GM12878 (cell line): Measurements from ENCODE around the gene MEIS2. TPM values are rescaled to one million over a fixed set of nuclear protein-coding genes. Genes with fewer than 3 reads are reported as not detected.

Experiments
- ATAC-seq: fragments of 200-7000 bp; cut with Tn5 transposase; 3 replicates; pipeline ENCODE4 v1.9.1; 2020; ENCODE audit warnings: mild to moderate bottlenecking, moderate library complexity
- BruUV-seq: library from RNA; stranded (reverse); fragments of 400-500 nt; replicated peaks from 2 replicates; lab custom pipeline; 2021; lab: Mats Ljungman, UMichigan
- CTCF ChIA-PET: fragments of 300-600 bp; sonication (Branson Sonifier 250); formaldehyde crosslinking; extraction: SDS; loops from one replicate; lab custom pipeline; 2021; ENCODE audit warnings: inconsistent platforms; lab: Yijun Ruan, JAX
- POLR2A ChIA-PET: fragments of 350-600 bp; formaldehyde crosslinking; extraction: SDS; loops from one replicate; lab custom pipeline; 2021; ENCODE audit warnings: inconsistent platforms; lab: Charles Lee
- RAD21 ChIA-PET: fragments of 300-600 bp; sonication (Branson Sonifier 250); formaldehyde crosslinking; loops from one replicate; lab custom pipeline; 2023; ENCODE audit warnings: antibody characterized with exemption; ENCODE audit not compliant: unreplicated experiment; lab: Charles Lee
- SMC1A ChIA-PET: fragments of 300-600 bp; sonication (Branson Sonifier 250); formaldehyde crosslinking; loops from one replicate; lab custom pipeline; 2023; ENCODE audit not compliant: unreplicated experiment, uncharacterized antibody; lab: Charles Lee
- DNase-seq: peaks from one replicate; pipeline ENCODE4 v3.0.0-alpha.2; 2011; ENCODE audit warnings: low read depth, low spot score
- FAIRE-seq: peaks from 3 replicates; lab custom pipeline; 2011; peaks lifted over from hg19 to GRCh38; lab: Jason Lieb, UNC
- H2AFZ ChIP-seq: 2 replicates; pipeline ENCODE4 v1.6.0; 2011; ENCODE audit warnings: low read depth, low read length, control low read depth; ENCODE audit not compliant: control insufficient read depth
- H3K27ac ChIP-seq: 2 replicates; pipeline ENCODE4 v1.5.1; 2011; ENCODE audit warnings: control low read depth; ENCODE audit not compliant: control insufficient read depth, insufficient read depth
- H3K27me3 ChIP-seq, 2 experiments: replicated peaks in 1 of 2; 2 replicates each; pipeline versions ENCODE4 v1.6.0 to v1.6.1; 2011; ENCODE audit warnings: low read length in 1 of 2; ENCODE audit not compliant: control insufficient read depth in 2 of 2, insufficient read depth in 2 of 2
- H3K36me3 ChIP-seq, 2 experiments: 2 replicates each; pipeline ENCODE4 v1.5.1; 2011; ENCODE audit warnings: low read length in 1 of 2; ENCODE audit not compliant: control insufficient read depth in 2 of 2, insufficient read depth in 2 of 2
- H3K4me1 ChIP-seq: 2 replicates; pipeline ENCODE4 v1.6.1; 2011; ENCODE audit warnings: mild to moderate bottlenecking, low read length, moderate library complexity, mixed read lengths; ENCODE audit not compliant: control insufficient read depth, insufficient read depth
- H3K4me2 ChIP-seq: 2 replicates; pipeline ENCODE4 v1.6.0; 2011; ENCODE audit warnings: control low read depth; ENCODE audit not compliant: control insufficient read depth, insufficient read depth
- H3K4me3 ChIP-seq: fragments of 200-600 bp; sonication (generic); 2 replicates; pipeline ENCODE4 v1.5.1; 2016
- H3K79me2 ChIP-seq: 2 replicates; pipeline ENCODE4 v1.6.0; 2011; ENCODE audit warnings: low read length; ENCODE audit not compliant: control insufficient read depth, insufficient read depth
- H3K9ac ChIP-seq: 2 replicates; pipeline ENCODE4 v1.8.0; 2011; ENCODE audit warnings: low read length, control low read depth, mixed read lengths; ENCODE audit not compliant: control insufficient read depth, insufficient read depth
- H3K9me3 ChIP-seq: replicated peaks from 3 replicates; pipeline ENCODE4 v1.5.1; 2011; ENCODE audit warnings: mild to moderate bottlenecking, low read length; ENCODE audit not compliant: control insufficient read depth, insufficient read depth
- H4K20me1 ChIP-seq: 2 replicates; pipeline ENCODE4 v1.6.0; 2011; ENCODE audit not compliant: control insufficient read depth, insufficient read depth
- IKZF2 ChIP-seq, 2 experiments: fragments of 450-650 bp; IDR thresholded peaks; 2 replicates each; pipeline ENCODE4 v1.6.1; 2017; ENCODE audit warnings: mild to moderate bottlenecking in 2 of 2, moderate library complexity in 2 of 2
- POU2F2 ChIP-seq: IDR thresholded peaks from 3 replicates; pipeline ENCODE4 v1.6.1; 2011; ENCODE audit warnings: low read depth, mild to moderate bottlenecking, low read length, borderline replicate concordance
- WGBS: methylation state at CpG from one replicate; pipeline ENCODE4 v1.1.6; 2016; ENCODE audit warnings: low lambda C conversion rate; ENCODE audit not compliant: insufficient replicate concordance, insufficient coverage; ENCODE audit errors: missing lambda C conversion rate; 5-methylcytosine and 5-hydroxymethylcytosine counted together
- in situ Hi-C: fragments of 300-500 bp; cut with MboI; formaldehyde crosslinking; loops from 9 replicates; pipeline ENCODE4 v1.14.3; 2018; ENCODE audit warnings: mixed read lengths
- intact Hi-C: fragments of 100-400 bp; cut with micrococcal nuclease; formaldehyde crosslinking; loops from one replicate; pipeline ENCODE4 v1.14.2; 2022; ENCODE audit not compliant: unreplicated experiment
- polyA plus RNA-seq, 11 experiments: library from polyadenylated mRNA; depleted of rRNA in 4 of 11; unstranded in 6 of 11; stranded (reverse) in 5 of 11; fragments of >200 nt; fragmentation: Nextera tagmentation in 4 of 11; fragmentation: Illumina TruSeq in 1 of 11; extraction: Ambion mirVana in 4 of 11; extraction: Trizol in 1 of 11; gene quantifications; 1 replicate in 1 of 11; 2 replicates in 10 of 11; pipeline versions ENCODE4 v1.2.1 to v1.2.3, GENCODE V29; 2011 to 2016; ENCODE audit warnings: inconsistent platforms in 2 of 11, missing spikeins in 2 of 11, low read depth in 1 of 11
- total RNA-seq, 4 experiments: library from RNA; depleted of rRNA in 3 of 4; stranded (reverse); fragments of >200 nt in 3 of 4; fragmentation: Illumina TruSeq in 1 of 4; extraction: Trizol in 1 of 4; gene quantifications; 2 replicates each; pipeline versions ENCODE4 v1.2.1 to v1.2.3, GENCODE V29; 2013 to 2021
- TF ChIP-seq, protein P1 (sequence below): fragments of 450-650 bp; IDR thresholded peaks from 2 replicates; pipeline ENCODE4 v1.6.1; 2017; ENCODE audit warnings: borderline replicate concordance
- TF ChIP-seq, protein P2 (sequence below): fragments of 450-650 bp; formaldehyde crosslinking; IDR thresholded peaks from 2 replicates; pipeline ENCODE4 v1.4.0; 2020; ENCODE audit warnings: mild to moderate bottlenecking, moderate library complexity

MEIS2 gene
- total and polyA plus RNA-seq, 10 of the 15 experiments (the other 5 are each of a cell fraction or from before 2014, with no cell fraction given): 9.2 to 54.0 (median 20.4) TPM

DNA sequence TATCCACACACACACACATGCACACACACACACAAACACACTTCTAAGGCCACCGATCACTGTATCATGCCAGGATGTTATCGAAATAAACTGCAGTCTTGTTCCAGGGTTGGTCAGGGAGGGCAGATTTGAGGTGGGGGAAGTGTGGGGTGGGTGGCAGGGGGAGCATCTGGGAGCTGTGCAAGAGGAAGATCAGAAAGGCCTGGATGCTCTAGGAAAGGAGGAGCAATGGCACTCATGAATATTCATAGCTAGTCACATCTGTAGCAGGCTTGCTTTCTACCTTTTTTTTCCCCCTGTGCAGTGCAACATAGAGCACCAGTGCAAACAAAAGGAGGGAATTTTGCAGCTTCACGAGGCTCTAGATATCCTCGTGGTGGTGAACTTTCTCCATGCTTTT is 84.9 kb downstream of the MEIS2 start:
- WGBS: 36% methylated on average over 4 of the region's 4 CpGs
- Histone ChIP-seq H3K27me3 (no peaks in the 10 kb centered on the region), H4K20me1 (no peaks in the 10 kb centered on the region), H3K36me3 (no peaks in the 10 kb centered on the region), H3K4me2 (peak overlapping the region; percentile 56), H3K4me1 (peaks cover 19% of the 10 kb centered on the region), H3K4me3 (no peak overlapping the region), H3K9ac (no peak overlapping the region), H3K9me3 (no peaks in the 10 kb centered on the region; the same call in 2 of the 3 replicates), H3K27ac (0 out of 2 replicates have a peak overlapping the region, but pooled peaks have one; percentile 19), H2AFZ (no peak overlapping the region), H3K79me2 (no peaks in the 10 kb centered on the region; the same call in 1 of the 2 replicates)
- intact Hi-C loops (loop anchor here (2.0 to 10.0 kb wide), 2 partner anchors 85 to 131 kb away; partner anchors contain the start of gene MEIS2), in situ Hi-C loops (no loop called here)
- DNase-seq (no peak), ATAC-seq (peak; percentile 30), FAIRE-seq (no peak)
- no TSS peak for BruUV-seq
- SMC1A ChIA-PET: interaction anchor here (1.0 to 2.5 kb wide), 12 partner anchors 9 to 90 kb away, joined by 3 to 13 read pairs (median 5); no protein-coding TSS in a partner anchor
- CTCF ChIA-PET: interaction anchor here (0.7 to 1.4 kb wide), 5 partner anchors 33 to 80 kb away, joined by 3 to 5 read pairs (median 3); no protein-coding TSS in a partner anchor
- TF ChIP-seq, protein P1, sequence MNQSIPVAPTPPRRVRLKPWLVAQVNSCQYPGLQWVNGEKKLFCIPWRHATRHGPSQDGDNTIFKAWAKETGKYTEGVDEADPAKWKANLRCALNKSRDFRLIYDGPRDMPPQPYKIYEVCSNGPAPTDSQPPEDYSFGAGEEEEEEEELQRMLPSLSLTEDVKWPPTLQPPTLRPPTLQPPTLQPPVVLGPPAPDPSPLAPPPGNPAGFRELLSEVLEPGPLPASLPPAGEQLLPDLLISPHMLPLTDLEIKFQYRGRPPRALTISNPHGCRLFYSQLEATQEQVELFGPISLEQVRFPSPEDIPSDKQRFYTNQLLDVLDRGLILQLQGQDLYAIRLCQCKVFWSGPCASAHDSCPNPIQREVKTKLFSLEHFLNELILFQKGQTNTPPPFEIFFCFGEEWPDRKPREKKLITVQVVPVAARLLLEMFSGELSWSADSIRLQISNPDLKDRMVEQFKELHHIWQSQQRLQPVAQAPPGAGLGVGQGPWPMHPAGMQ: no peak
- TF ChIP-seq, protein P2, sequence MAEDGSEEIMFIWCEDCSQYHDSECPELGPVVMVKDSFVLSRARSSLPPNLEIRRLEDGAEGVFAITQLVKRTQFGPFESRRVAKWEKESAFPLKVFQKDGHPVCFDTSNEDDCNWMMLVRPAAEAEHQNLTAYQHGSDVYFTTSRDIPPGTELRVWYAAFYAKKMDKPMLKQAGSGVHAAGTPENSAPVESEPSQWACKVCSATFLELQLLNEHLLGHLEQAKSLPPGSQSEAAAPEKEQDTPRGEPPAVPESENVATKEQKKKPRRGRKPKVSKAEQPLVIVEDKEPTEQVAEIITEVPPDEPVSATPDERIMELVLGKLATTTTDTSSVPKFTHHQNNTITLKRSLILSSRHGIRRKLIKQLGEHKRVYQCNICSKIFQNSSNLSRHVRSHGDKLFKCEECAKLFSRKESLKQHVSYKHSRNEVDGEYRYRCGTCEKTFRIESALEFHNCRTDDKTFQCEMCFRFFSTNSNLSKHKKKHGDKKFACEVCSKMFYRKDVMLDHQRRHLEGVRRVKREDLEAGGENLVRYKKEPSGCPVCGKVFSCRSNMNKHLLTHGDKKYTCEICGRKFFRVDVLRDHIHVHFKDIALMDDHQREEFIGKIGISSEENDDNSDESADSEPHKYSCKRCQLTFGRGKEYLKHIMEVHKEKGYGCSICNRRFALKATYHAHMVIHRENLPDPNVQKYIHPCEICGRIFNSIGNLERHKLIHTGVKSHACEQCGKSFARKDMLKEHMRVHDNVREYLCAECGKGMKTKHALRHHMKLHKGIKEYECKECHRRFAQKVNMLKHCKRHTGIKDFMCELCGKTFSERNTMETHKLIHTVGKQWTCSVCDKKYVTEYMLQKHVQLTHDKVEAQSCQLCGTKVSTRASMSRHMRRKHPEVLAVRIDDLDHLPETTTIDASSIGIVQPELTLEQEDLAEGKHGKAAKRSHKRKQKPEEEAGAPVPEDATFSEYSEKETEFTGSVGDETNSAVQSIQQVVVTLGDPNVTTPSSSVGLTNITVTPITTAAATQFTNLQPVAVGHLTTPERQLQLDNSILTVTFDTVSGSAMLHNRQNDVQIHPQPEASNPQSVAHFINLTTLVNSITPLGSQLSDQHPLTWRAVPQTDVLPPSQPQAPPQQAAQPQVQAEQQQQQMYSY: no peak
- 0 out of 4 replicates have a peak, but pooled peaks of 1 of the 2 experiments have one; percentile 4 for TF ChIP-seq IKZF2 (IDR thresholded peaks at IDR 0.05)
- peak; percentile 97; the same call in 2 of the 3 replicates for TF ChIP-seq POU2F2
- RAD21 ChIA-PET: interaction anchor here (0.6 to 3.2 kb wide), 7 partner anchors 13 to 86 kb away, joined by 3 to 13 read pairs (median 6); no protein-coding TSS in a partner anchor
- POLR2A ChIA-PET: interaction anchor here (0.6 to 1.3 kb wide), 3 partner anchors 11 to 32 kb away, joined by 3 to 5 read pairs (median 4); no protein-coding TSS in a partner anchor
